K562 (cell line): ENCODE measurements around the gene UNC93B1. TPM values are rescaled to one million over a fixed set of nuclear protein-coding genes. Genes with fewer than 3 reads are reported as not detected.

Source experiments
- ARID1B ChIP-seq: fragments of 450-650 bp; IDR thresholded peaks from 2 replicates; pipeline ENCODE4 v1.6.1; 2016; ENCODE audit warnings: antibody characterized with exemption, mild to moderate bottlenecking, inconsistent platforms
- CBFA2T3 ChIP-seq: fragments of 450-650 bp; IDR thresholded peaks from 2 replicates; pipeline ENCODE4 v1.6.1; 2017
- HDAC1 ChIP-seq, 2 experiments: fragments of 450-650 bp; IDR thresholded peaks; 2 replicates each; pipeline ENCODE4 v1.6.1; 2016 to 2017; ENCODE audit warnings: inconsistent platforms in 1 of 2, mild to moderate bottlenecking in 1 of 2, moderate library complexity in 1 of 2
- JUND ChIP-seq, 2 experiments: IDR thresholded peaks; 2 replicates in 1 of 2; 3 replicates in 1 of 2; pipeline ENCODE4 v1.6.1; 2011; ENCODE audit warnings: borderline replicate concordance in 2 of 2, low read depth in 2 of 2, low read length in 2 of 2, improper control_type of control experiment in 1 of 2, missing biosample characterization in 1 of 2, missing genetic modification characterization in 1 of 2, missing genetic modification reagents in 1 of 2
- MYC ChIP-seq, 2 experiments: fragments of 250-450 bp in 1 of 2; sonication (Bioruptor Pico) in 1 of 2; IDR thresholded peaks; 2 replicates each; pipeline versions ENCODE4 v1.5.1 to v1.6.1; 2012 to 2021; ENCODE audit warnings: low read depth in 2 of 2, borderline replicate concordance in 1 of 2, improper control_type of control experiment in 1 of 2, low read length in 1 of 2, mild to moderate bottlenecking in 1 of 2, moderate library complexity in 1 of 2
- NR1H2 ChIP-seq: sonication (generic); formaldehyde crosslinking; IDR thresholded peaks from 2 replicates; pipeline ENCODE4 v1.4.0; 2020; ENCODE audit warnings: mild to moderate bottlenecking, missing genetic modification reagents
- NR2C2 ChIP-seq, 2 experiments: fragments of 200-800 bp in 1 of 2; sonication (Bioruptor generic) in 1 of 2; sonication (generic) in 1 of 2; formaldehyde crosslinking in 1 of 2; IDR thresholded peaks; 2 replicates each; pipeline versions ENCODE4 v1.6.1 to v1.8.0; 2016 to 2022; ENCODE audit warnings: mild to moderate bottlenecking in 1 of 2, missing compliant biosample characterization in 1 of 2, missing genetic modification characterization in 1 of 2, missing genetic modification reagents in 1 of 2
- POLR2A ChIP-seq: fragments of 450-650 bp; conservative IDR thresholded peaks from 2 replicates; pipeline ENCODE4 v1.6.1; 2016
- PYGO2 ChIP-seq: fragments of 450-650 bp; IDR thresholded peaks from 2 replicates; pipeline ENCODE4 v1.6.1; 2016; ENCODE audit warnings: mild to moderate bottlenecking, missing genetic modification characterization, moderate library complexity, missing compliant biosample characterization
- RFX5 ChIP-seq: IDR thresholded peaks from 2 replicates; pipeline ENCODE4 v1.6.1; 2011; ENCODE audit warnings: low read depth, mild to moderate bottlenecking, improper control_type of control experiment, low read length
- SOX6 ChIP-seq: fragments of 450-650 bp; IDR thresholded peaks from 2 replicates; pipeline ENCODE4 v1.6.1; 2014; ENCODE audit warnings: mild to moderate bottlenecking
- TBL1XR1 ChIP-seq, 2 experiments: IDR thresholded peaks; 2 replicates each; pipeline ENCODE4 v1.6.1; 2012; ENCODE audit warnings: improper control_type of control experiment in 2 of 2, low read length in 2 of 2, mild to moderate bottlenecking in 1 of 2
- ZHX1 ChIP-seq: fragments of 150-350 bp; conservative IDR thresholded peaks from 2 replicates; pipeline ENCODE4 v1.6.1; 2014; ENCODE audit warnings: low read length
- ZNF3 ChIP-seq: fragments of 250-450 bp; sonication (Bioruptor Pico); IDR thresholded peaks from 2 replicates; pipeline ENCODE4 v1.5.0; 2021; ENCODE audit warnings: mild to moderate bottlenecking, moderate library complexity
- ZNF830 ChIP-seq: fragments of 250-450 bp; sonication (Bioruptor Pico); IDR thresholded peaks from 2 replicates; pipeline ENCODE4 v1.5.0; 2021; ENCODE audit warnings: mild to moderate bottlenecking
- polyA plus RNA-seq, 8 experiments: library from polyadenylated mRNA; depleted of rRNA in 4 of 8; stranded (reverse) in 5 of 8; unstranded in 3 of 8; fragments of >200 nt; fragmentation: Nextera tagmentation in 2 of 8; fragmentation: Illumina TruSeq in 1 of 8; extraction: Ambion mirVana in 2 of 8; extraction: Trizol in 1 of 8; gene quantifications; 2 replicates each; pipeline versions ENCODE4 v1.2.1 to v1.2.3, GENCODE V29; 2011 to 2014; ENCODE audit warnings: inconsistent platforms in 1 of 8, missing spikeins in 1 of 8
- total RNA-seq, 7 experiments: library from RNA; depleted of rRNA in 6 of 7; stranded (reverse); fragments of >200 nt in 6 of 7; fragmentation: Illumina TruSeq in 2 of 7; extraction: Trizol in 2 of 7; gene quantifications; 2 replicates each; pipeline versions ENCODE4 v1.2.1 to v1.2.3, GENCODE V29; 2011 to 2021; ENCODE audit warnings: low replicate concordance in 1 of 7
- TF ChIP-seq, protein P1 (sequence below), 2 experiments: fragments of 450-650 bp in 1 of 2; IDR thresholded peaks; 2 replicates each; pipeline ENCODE4 v1.6.1; 2011 to 2017; ENCODE audit warnings: low read depth in 2 of 2, antibody characterized with exemption in 1 of 2, borderline replicate concordance in 1 of 2, low read length in 1 of 2, mild to moderate bottlenecking in 1 of 2, mixed read lengths in 1 of 2; ENCODE audit not compliant: control insufficient read depth in 1 of 2
- TF ChIP-seq, protein P2 (sequence below), 3 experiments: fragments of 200-800 bp in 1 of 3; sonication (Bioruptor generic) in 1 of 3; sonication (generic) in 1 of 3; formaldehyde crosslinking in 1 of 3; IDR thresholded peaks; 2 replicates each; pipeline versions ENCODE4 v1.6.1 to v1.8.0; 2016 to 2022; ENCODE audit warnings: mild to moderate bottlenecking in 2 of 3, missing compliant biosample characterization in 2 of 3, missing genetic modification characterization in 2 of 3, missing genetic modification reagents in 1 of 3
- TF ChIP-seq, protein P3 (sequence below): fragments of 200-800 bp; sonication (Bioruptor generic); IDR thresholded peaks from 2 replicates; pipeline ENCODE4 v1.6.1; 2017; ENCODE audit warnings: missing genetic modification characterization, missing compliant biosample characterization

The UNC93B1 gene
- total and polyA plus RNA-seq, 9 of the 15 experiments (the other 6 are each of a cell fraction or from before 2014, with no cell fraction given): 0.10 to 13.6 (median 6.5) TPM

- TF ChIP-seq TBL1XR1 (IDR thresholded peaks at IDR 0.05; ENCODE audit: low read length in 2 of 2) (peak in 1 of 2 experiments; percentile 33; a peak in 1 of 4 replicates), ZNF830 (CRISPR knock-in tag) (no peak), NR1H2 (CRISPR knock-in tag) (0 out of 2 replicates have a peak, but pooled peaks have one; percentile 55), NR2C2 (CRISPR knock-in tag; IDR thresholded peaks at IDR 0.05) (no peak; the same call in 1 of the 2 replicates), NR2C2 (tag; IDR thresholded peaks at IDR 0.05) (peak; percentile 58), ARID1B (0 out of 2 replicates have a peak, but pooled peaks have one; percentile 9), RFX5 (no peak), MYC (IDR thresholded peaks at IDR 0.05; ENCODE audit: low read depth, low read length) (no peak), MYC (CRISPR knock-in tag; IDR thresholded peaks at IDR 0.05; ENCODE audit: borderline replicate concordance, low read depth) (0 out of 2 replicates have a peak, but pooled peaks have one; percentile 36), SOX6 (no peak), ZHX1 (no peak), ZNF3 (CRISPR knock-in tag) (no peak), JUND (IDR thresholded peaks at IDR 0.05; ENCODE audit: borderline replicate concordance, low read depth, low read length) (peak; percentile 7; the same call in 1 of the 2 replicates), JUND (tag; IDR thresholded peaks at IDR 0.05; ENCODE audit: borderline replicate concordance, low read depth, low read length) (no peak), CBFA2T3 (peak; percentile 75), HDAC1 (IDR thresholded peaks at IDR 0.05) (peak in 1 of 2 experiments; percentile 45; a peak in 2 of 4 replicates), PYGO2 (tag) (no peak), POLR2A (no peak)
- TF ChIP-seq, protein P1, sequence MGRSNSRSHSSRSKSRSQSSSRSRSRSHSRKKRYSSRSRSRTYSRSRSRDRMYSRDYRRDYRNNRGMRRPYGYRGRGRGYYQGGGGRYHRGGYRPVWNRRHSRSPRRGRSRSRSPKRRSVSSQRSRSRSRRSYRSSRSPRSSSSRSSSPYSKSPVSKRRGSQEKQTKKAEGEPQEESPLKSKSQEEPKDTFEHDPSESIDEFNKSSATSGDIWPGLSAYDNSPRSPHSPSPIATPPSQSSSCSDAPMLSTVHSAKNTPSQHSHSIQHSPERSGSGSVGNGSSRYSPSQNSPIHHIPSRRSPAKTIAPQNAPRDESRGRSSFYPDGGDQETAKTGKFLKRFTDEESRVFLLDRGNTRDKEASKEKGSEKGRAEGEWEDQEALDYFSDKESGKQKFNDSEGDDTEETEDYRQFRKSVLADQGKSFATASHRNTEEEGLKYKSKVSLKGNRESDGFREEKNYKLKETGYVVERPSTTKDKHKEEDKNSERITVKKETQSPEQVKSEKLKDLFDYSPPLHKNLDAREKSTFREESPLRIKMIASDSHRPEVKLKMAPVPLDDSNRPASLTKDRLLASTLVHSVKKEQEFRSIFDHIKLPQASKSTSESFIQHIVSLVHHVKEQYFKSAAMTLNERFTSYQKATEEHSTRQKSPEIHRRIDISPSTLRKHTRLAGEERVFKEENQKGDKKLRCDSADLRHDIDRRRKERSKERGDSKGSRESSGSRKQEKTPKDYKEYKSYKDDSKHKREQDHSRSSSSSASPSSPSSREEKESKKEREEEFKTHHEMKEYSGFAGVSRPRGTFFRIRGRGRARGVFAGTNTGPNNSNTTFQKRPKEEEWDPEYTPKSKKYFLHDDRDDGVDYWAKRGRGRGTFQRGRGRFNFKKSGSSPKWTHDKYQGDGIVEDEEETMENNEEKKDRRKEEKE (IDR thresholded peaks at IDR 0.05; ENCODE audit: borderline replicate concordance in 1 of 2, control insufficient read depth in 1 of 2, low read depth in 2 of 2, low read length in 1 of 2): no peak
- TF ChIP-seq, protein P2, sequence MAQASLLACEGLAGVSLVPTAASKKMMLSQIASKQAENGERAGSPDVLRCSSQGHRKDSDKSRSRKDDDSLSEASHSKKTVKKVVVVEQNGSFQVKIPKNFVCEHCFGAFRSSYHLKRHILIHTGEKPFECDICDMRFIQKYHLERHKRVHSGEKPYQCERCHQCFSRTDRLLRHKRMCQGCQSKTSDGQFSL (CRISPR knock-in tag; IDR thresholded peaks at IDR 0.05): no peak
- TF ChIP-seq, protein P2 (tag; IDR thresholded peaks at IDR 0.05): peak in 1 of 2 experiments; percentile 58; a peak in 1 of 4 replicates
- TF ChIP-seq, protein P3, sequence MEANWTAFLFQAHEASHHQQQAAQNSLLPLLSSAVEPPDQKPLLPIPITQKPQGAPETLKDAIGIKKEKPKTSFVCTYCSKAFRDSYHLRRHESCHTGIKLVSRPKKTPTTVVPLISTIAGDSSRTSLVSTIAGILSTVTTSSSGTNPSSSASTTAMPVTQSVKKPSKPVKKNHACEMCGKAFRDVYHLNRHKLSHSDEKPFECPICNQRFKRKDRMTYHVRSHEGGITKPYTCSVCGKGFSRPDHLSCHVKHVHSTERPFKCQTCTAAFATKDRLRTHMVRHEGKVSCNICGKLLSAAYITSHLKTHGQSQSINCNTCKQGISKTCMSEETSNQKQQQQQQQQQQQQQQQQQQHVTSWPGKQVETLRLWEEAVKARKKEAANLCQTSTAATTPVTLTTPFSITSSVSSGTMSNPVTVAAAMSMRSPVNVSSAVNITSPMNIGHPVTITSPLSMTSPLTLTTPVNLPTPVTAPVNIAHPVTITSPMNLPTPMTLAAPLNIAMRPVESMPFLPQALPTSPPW (CRISPR knock-in tag): peak; percentile 71
Observed at GRCh38 chr11:68038226-68038717, 34.4 kb upstream of the UNC93B1 start (continued).
